Endothelial cell of umbilical vein (primary cell): ENCODE measurements around the gene TMEM253. TPM values are rescaled to one million over a fixed set of nuclear protein-coding genes. Genes with fewer than 3 reads are reported as not detected.

Experiments used
- BruUV-seq: library from RNA; stranded (reverse); fragments of 400-500 nt; replicated peaks from 2 replicates; lab custom pipeline; 2021; lab: Mats Ljungman, UMichigan
- CTCF ChIA-PET: fragments of 300-600, 350-600 bp; sonication (Branson Sonifier 250); formaldehyde crosslinking; loops from one replicate; lab custom pipeline; 2021; ENCODE audit warnings: antibody characterized with exemption, inconsistent platforms; lab: Charles Lee
- POLR2A ChIA-PET: fragments of 300-600, 350-600 bp; sonication (Branson Sonifier 250); formaldehyde crosslinking; loops from one replicate; lab custom pipeline; 2021; ENCODE audit warnings: antibody characterized with exemption, inconsistent platforms; lab: Charles Lee
- DNase-seq: peaks from one replicate; pipeline ENCODE4 v3.0.0-alpha.2; 2011; ENCODE audit warnings: low read depth, low spot score
- FAIRE-seq: peaks from 2 replicates; lab custom pipeline; 2011; peaks lifted over from hg19 to GRCh38; lab: Jason Lieb, UNC
- H2AFZ ChIP-seq: 2 replicates; pipeline ENCODE4 v1.6.0; 2012; ENCODE audit warnings: low read depth, low read length, control low read depth, inconsistent platforms
- H3K27ac ChIP-seq: 2 replicates; pipeline ENCODE4 v1.5.1; 2011; ENCODE audit warnings: low read depth, mild to moderate bottlenecking, control low read depth, low read length, moderate library complexity; ENCODE audit not compliant: insufficient read depth
- H3K27me3 ChIP-seq, 2 experiments: 2 replicates each; pipeline versions ENCODE4 v1.6.0 to v1.6.1; 2011; ENCODE audit warnings: low read length in 2 of 2, mixed read lengths in 1 of 2; ENCODE audit not compliant: control insufficient read depth in 2 of 2, insufficient read depth in 2 of 2
- H3K36me3 ChIP-seq, 2 experiments: 2 replicates in 1 of 2; 3 replicates in 1 of 2; pipeline ENCODE4 v1.5.1; 2011; ENCODE audit warnings: low read length in 2 of 2, mild to moderate bottlenecking in 1 of 2, moderate library complexity in 1 of 2; ENCODE audit not compliant: control insufficient read depth in 2 of 2, insufficient read depth in 2 of 2; ENCODE audit errors: extremely low read depth in 1 of 2
- H3K4me1 ChIP-seq: 3 replicates; pipeline ENCODE4 v1.5.1; 2011; ENCODE audit warnings: mild to moderate bottlenecking, low read length; ENCODE audit not compliant: control insufficient read depth, insufficient read depth; ENCODE audit errors: extremely low read depth
- H3K4me2 ChIP-seq: 2 replicates; pipeline ENCODE4 v1.6.1; 2011; ENCODE audit warnings: low read length, control low read depth, mixed read lengths; ENCODE audit not compliant: insufficient read depth
- H3K4me3 ChIP-seq, 3 experiments: fragments of 200-600 bp in 1 of 3; sonication (generic), shearing (Covaris generic) in 1 of 3; replicated peaks in 1 of 3; 2 replicates each; pipeline ENCODE4 v1.5.1; 2011 to 2016; ENCODE audit warnings: control low read depth in 3 of 3, low read length in 3 of 3, mild to moderate bottlenecking in 2 of 3, inconsistent platforms in 1 of 3, low read depth in 1 of 3, moderate library complexity in 1 of 3; ENCODE audit not compliant: insufficient read depth in 1 of 3
- H3K79me2 ChIP-seq: 2 replicates; pipeline ENCODE4 v1.6.0; 2012; ENCODE audit warnings: low read length, inconsistent platforms; ENCODE audit not compliant: control insufficient read depth, insufficient read depth
- H3K9ac ChIP-seq: replicated peaks from 2 replicates; pipeline ENCODE3; 2011; ENCODE audit warnings: low read length, control low read depth; ENCODE audit not compliant: insufficient read depth; ENCODE audit errors: extremely low read depth
- H3K9me1 ChIP-seq: replicated peaks from 3 replicates; pipeline ENCODE4 v1.6.0; 2011; ENCODE audit warnings: mild to moderate bottlenecking, low read length; ENCODE audit not compliant: control insufficient read depth, insufficient read depth; ENCODE audit errors: extremely low read depth
- H3K9me3 ChIP-seq: replicated peaks from 2 replicates; pipeline ENCODE4 v1.5.1; 2012; ENCODE audit warnings: low read length, inconsistent platforms; ENCODE audit not compliant: control insufficient read depth, insufficient read depth
- H4K20me1 ChIP-seq: replicated peaks from 2 replicates; pipeline ENCODE3; 2011; ENCODE audit warnings: mild to moderate bottlenecking, low read length; ENCODE audit not compliant: control insufficient read depth, insufficient read depth; ENCODE audit errors: extremely low read depth
- GATA2 ChIP-seq: IDR thresholded peaks from 2 replicates; pipeline ENCODE4 v1.7.0; 2011; ENCODE audit warnings: low read depth, mild to moderate bottlenecking, moderate library complexity, mixed read lengths, low read length; ENCODE audit not compliant: insufficient read length, insufficient read depth
- MYC ChIP-seq: IDR thresholded peaks from one replicate; pipeline ENCODE4 v1.6.1; 2011; ENCODE audit warnings: mild to moderate bottlenecking, low read depth, low read length
- POLR2A ChIP-seq: IDR thresholded peaks from 2 replicates; pipeline ENCODE4 v1.6.1; 2012; ENCODE audit warnings: low read depth, mild to moderate bottlenecking, control low read depth, low read length
- POLR2AphosphoS5 ChIP-seq: IDR thresholded peaks from 2 replicates; pipeline ENCODE4 v1.6.1; 2012; ENCODE audit warnings: low read depth, mild to moderate bottlenecking, control low read depth, low read length, moderate library complexity; ENCODE audit not compliant: insufficient read depth
- dilution Hi-C: fragments of 300-500 bp; cut with MboI; formaldehyde crosslinking; loops from one replicate; pipeline ENCODE4 v1.15.0; 2019; ENCODE audit warnings: low sequenced_read_pairs; ENCODE audit not compliant: extremely low pct_ligation_motif_present
- intact Hi-C: fragments of 100-400 bp; cut with micrococcal nuclease; formaldehyde crosslinking; loops from one replicate; pipeline ENCODE4 v1.10.0; 2022
- polyA plus RNA-seq, 4 experiments: library from polyadenylated mRNA; depleted of rRNA in 3 of 4; stranded (reverse) in 3 of 4; unstranded in 1 of 4; fragments of >200 nt; gene quantifications; 2 replicates each; pipeline versions ENCODE4 v1.2.1 to v1.2.3, GENCODE V29; 2011 to 2012; ENCODE audit warnings: missing spikeins in 1 of 4
- total RNA-seq: library from RNA; stranded (reverse); gene quantifications from 2 replicates; pipeline ENCODE4 v1.2.3, GENCODE V29; 2021
- TF ChIP-seq, protein P1 (sequence below): IDR thresholded peaks from 2 replicates; pipeline ENCODE4 v1.6.1; 2011; ENCODE audit not compliant: insufficient read depth, insufficient read length

TMEM253 gene
- total and polyA plus RNA-seq, 2 donors (not counting 3 experiments of a cell fraction or from before 2014, with no cell fraction given) = 0.25 TPM; not detected in 1

- H3K4me3 ChIP-seq = no peak overlapping the region
- no TSS peak for BruUV-seq
- FAIRE-seq = no peak
- no peaks in the 10 kb centered on the region for H3K36me3 ChIP-seq
- POLR2A ChIA-PET = no interaction called here
- peaks cover 26% of the 10 kb centered on the region for H3K4me1 ChIP-seq
- no peak for DNase-seq
- H3K9me1 ChIP-seq = no peaks in the 10 kb centered on the region
- intact Hi-C loops = loop anchor here (5.0 kb wide), 1 partner anchor 130 kb away; no protein-coding TSS in a partner anchor
- no peak overlapping the region for H3K4me2 ChIP-seq
- TF ChIP-seq GATA2 (no peak), MYC (no peak), POLR2AphosphoS5 (no peak), POLR2A (no peak)
- TF ChIP-seq, protein P1, sequence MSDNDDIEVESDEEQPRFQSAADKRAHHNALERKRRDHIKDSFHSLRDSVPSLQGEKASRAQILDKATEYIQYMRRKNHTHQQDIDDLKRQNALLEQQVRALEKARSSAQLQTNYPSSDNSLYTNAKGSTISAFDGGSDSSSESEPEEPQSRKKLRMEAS = no peak
- no peak overlapping the region for H2AFZ ChIP-seq
- no peaks in the 10 kb centered on the region for H4K20me1 ChIP-seq
- H3K27ac ChIP-seq = no peak overlapping the region
- H3K27me3 ChIP-seq = peaks cover 12 to 26% of the 10 kb centered on the region in 2 experiments
- H3K9ac ChIP-seq = no peak overlapping the region
- CTCF ChIA-PET = interaction anchor here (1.0 to 10.4 kb wide), 5 partner anchors 9 to 87 kb away, joined by 5 to 310 read pairs (median 130); no protein-coding TSS in a partner anchor
- no peaks in the 10 kb centered on the region for H3K79me2 ChIP-seq
- H3K9me3 ChIP-seq = no peaks in the 10 kb centered on the region
- dilution Hi-C loops = no loop called here
Observed at GRCh38 chr14:21101802-21102413, 1.0 kb downstream of the TMEM253 start.
